ENCODE results near the gene LRP1. TPM values are rescaled to one million over a fixed set of nuclear protein-coding genes. Genes with fewer than 3 reads are reported as not detected.

LRP1 gene
- total RNA-seq, 1 donor from 2014 or later, result 0.95 TPM

DNA sequence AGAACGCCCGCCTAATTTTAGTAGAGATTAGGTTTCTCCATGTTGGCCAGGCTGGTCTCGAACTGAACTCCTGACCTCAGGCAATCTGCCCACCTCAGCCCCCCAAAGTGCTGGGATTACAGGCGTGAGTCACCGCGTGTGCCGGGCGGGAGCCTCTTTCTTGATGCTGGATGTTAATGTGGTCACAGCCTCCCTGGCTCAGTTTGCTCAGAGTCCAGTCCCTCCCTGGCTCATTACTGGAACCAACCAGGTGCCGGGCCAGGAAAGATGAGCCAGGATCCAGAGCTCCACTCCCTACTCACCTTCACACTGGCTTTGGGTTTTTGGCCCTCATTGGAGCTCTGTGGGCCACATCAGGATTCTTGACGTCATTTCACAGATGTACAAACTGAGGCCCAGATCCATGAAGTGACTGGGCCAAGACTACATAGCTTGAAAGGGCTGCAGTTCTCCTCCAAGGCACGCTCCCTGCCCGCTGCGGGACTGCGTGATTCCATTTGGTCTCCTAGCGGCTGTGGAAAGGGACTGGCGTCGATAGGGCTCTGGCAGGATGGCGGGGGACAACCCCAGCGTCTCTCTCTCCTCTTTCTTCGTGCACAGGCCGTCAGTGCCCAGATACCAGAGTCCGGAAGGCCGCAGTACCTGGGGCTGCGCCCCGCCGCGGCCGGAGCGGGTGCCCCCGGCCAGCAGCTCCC lies 96.1 kb downstream of the LRP1 start:
- POLR2A ChIA-PET, result interaction anchor here (0.9 to 10.6 kb wide), 3 partner anchors 9 to 499 kb away, joined by 3 to 268 read pairs (median 3); partner anchors contain the start of gene NACA
- Mint-ChIP-seq H3K4me1 (peaks cover 71% of the 10 kb centered on the region), H3K36me3 (ENCODE audit: low read depth) (peaks cover 2% of the 10 kb centered on the region), H3K4me3 (no peak overlapping the region), H3K27me3 (peaks cover 38% of the 10 kb centered on the region), H3K27ac (no peak overlapping the region), H3K9me3 (no peaks in the 10 kb centered on the region)
- intact Hi-C loops (cut with micrococcal nuclease), result loop anchor here (10.0 kb wide), 1 partner anchor 400 kb away; no protein-coding TSS in a partner anchor
- DNase-seq, result no peak
- TF ChIP-seq, protein P1, sequence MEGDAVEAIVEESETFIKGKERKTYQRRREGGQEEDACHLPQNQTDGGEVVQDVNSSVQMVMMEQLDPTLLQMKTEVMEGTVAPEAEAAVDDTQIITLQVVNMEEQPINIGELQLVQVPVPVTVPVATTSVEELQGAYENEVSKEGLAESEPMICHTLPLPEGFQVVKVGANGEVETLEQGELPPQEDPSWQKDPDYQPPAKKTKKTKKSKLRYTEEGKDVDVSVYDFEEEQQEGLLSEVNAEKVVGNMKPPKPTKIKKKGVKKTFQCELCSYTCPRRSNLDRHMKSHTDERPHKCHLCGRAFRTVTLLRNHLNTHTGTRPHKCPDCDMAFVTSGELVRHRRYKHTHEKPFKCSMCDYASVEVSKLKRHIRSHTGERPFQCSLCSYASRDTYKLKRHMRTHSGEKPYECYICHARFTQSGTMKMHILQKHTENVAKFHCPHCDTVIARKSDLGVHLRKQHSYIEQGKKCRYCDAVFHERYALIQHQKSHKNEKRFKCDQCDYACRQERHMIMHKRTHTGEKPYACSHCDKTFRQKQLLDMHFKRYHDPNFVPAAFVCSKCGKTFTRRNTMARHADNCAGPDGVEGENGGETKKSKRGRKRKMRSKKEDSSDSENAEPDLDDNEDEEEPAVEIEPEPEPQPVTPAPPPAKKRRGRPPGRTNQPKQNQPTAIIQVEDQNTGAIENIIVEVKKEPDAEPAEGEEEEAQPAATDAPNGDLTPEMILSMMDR (IDR thresholded peaks at IDR 0.05), result no peak
- CTCF ChIA-PET, result interaction anchor here (0.8 to 7.2 kb wide), 3 partner anchors 10 to 113 kb away, joined by 3 to 113 read pairs (median 14); partner anchors contain the start of gene STAT6
- no peak for ATAC-seq (ENCODE audit: low read depth)

DNA sequence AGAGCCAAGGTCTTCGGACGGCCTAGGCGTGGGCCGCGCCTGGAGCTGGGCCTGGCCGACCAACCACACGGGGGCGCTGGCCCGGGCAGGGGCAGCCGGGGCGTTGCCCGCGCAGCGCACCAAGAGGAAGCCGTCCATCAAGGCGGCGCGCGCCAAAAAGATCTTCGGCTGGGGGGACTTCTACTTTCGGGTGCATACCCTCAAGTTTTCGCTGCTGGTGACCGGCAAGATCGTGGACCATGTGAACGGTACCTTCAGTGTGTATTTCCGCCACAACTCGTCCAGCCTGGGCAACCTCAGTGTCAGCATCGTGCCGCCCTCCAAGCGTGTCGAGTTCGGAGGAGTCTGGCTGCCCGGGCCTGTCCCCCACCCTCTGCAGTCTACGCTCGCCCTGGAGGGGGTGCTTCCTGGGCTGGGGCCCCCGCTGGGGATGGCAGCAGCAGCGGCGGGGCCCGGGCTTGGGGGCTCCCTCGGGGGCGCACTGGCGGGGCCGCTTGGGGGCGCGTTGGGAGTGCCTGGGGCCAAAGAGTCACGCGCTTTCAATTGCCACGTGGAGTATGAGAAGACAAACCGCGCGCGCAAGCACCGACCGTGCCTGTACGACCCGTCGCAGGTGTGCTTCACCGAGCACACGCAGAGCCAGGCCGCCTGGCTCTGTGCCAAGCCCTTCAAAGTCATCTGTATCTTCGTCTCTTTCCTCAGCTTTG lies 96.8 kb downstream of the LRP1 start:
- intact Hi-C loops (cut with micrococcal nuclease), result loop anchor here (1.0 to 10.0 kb wide), 3 partner anchors 8 to 400 kb away; no protein-coding TSS in a partner anchor
- ATAC-seq (ENCODE audit: low read depth) (peak; percentile 43), DNase-seq (peak; percentile 64)
- peaks cover 73% of the 10 kb centered on the region for H3K4me1 Mint-ChIP-seq
- CTCF ChIA-PET, result interaction anchor here (0.8 to 20.9 kb wide), 4 partner anchors 9 to 114 kb away, joined by 3 to 390 read pairs (median 64); partner anchors contain the start of genes NXPH4 and STAT6
- H3K4me3 Mint-ChIP-seq, result peak overlapping the region; percentile 66
- H3K36me3 Mint-ChIP-seq (ENCODE audit: low read depth), result peaks cover 9% of the 10 kb centered on the region
- peaks cover 34% of the 10 kb centered on the region for H3K27me3 Mint-ChIP-seq
- H3K9me3 Mint-ChIP-seq, result no peaks in the 10 kb centered on the region
- TF ChIP-seq, protein P1 (IDR thresholded peaks at IDR 0.05), result no peak
- peak overlapping the region; percentile 68 for H3K27ac Mint-ChIP-seq
- POLR2A ChIA-PET, result interaction anchor here (0.9 to 10.6 kb wide), 4 partner anchors 9 to 500 kb away, joined by 3 to 268 read pairs (median 6); partner anchors contain the start of genes NACA and NXPH4

DNA sequence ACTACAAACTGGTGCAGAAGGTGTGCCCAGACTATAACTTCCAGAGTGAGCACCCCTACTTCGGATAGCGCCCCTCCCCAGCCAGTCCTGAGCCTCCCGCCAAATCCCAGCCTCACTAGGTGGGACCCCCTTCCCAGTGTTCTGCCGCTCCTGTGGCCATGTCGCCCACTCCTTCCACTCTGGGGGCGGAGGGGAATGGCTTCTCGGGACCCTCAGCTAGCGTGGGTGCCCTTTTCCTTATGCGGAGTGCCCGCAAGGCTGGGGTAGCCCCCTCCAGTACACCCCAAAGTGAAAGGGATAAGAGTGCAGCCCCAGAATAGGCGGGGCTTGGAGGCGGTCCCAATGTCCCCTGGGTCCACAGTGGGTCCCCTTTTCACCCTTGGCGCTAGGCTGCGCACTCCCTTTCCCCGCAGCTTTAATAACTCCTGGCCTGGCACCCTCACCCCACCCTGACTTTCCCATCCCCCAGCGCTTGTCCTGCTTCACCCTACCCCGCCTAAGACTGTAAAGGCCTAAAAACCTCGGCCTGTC lies 97.5 kb downstream of the LRP1 start:
- Mint-ChIP-seq H3K4me1 (peaks cover 76% of the 10 kb centered on the region), H3K27me3 (peaks cover 31% of the 10 kb centered on the region), H3K27ac (peak overlapping the region; percentile 68), H3K9me3 (no peaks in the 10 kb centered on the region), H3K36me3 (ENCODE audit: low read depth) (peaks cover 15% of the 10 kb centered on the region), H3K4me3 (peak overlapping the region; percentile 66)
- ChIA-PET POLR2A (interaction anchor here (0.7 to 10.6 kb wide), 3 partner anchors 10 to 1363 kb away, joined by 3 to 268 read pairs (median 10); partner anchors contain the start of gene NXPH4), CTCF (interaction anchor here (2.1 to 20.9 kb wide), 3 partner anchors 10 to 233 kb away, joined by 6 to 390 read pairs (median 113); partner anchors contain the start of genes GLI1 and NXPH4)
- DNase-seq, result no peak
- TF ChIP-seq, protein P1 (IDR thresholded peaks at IDR 0.05), result no peak
- intact Hi-C loops (cut with micrococcal nuclease), result loop anchor here (1.0 to 10.0 kb wide), 4 partner anchors 8 to 399 kb away; no protein-coding TSS in a partner anchor
- no peak for ATAC-seq (ENCODE audit: low read depth)

DNA sequence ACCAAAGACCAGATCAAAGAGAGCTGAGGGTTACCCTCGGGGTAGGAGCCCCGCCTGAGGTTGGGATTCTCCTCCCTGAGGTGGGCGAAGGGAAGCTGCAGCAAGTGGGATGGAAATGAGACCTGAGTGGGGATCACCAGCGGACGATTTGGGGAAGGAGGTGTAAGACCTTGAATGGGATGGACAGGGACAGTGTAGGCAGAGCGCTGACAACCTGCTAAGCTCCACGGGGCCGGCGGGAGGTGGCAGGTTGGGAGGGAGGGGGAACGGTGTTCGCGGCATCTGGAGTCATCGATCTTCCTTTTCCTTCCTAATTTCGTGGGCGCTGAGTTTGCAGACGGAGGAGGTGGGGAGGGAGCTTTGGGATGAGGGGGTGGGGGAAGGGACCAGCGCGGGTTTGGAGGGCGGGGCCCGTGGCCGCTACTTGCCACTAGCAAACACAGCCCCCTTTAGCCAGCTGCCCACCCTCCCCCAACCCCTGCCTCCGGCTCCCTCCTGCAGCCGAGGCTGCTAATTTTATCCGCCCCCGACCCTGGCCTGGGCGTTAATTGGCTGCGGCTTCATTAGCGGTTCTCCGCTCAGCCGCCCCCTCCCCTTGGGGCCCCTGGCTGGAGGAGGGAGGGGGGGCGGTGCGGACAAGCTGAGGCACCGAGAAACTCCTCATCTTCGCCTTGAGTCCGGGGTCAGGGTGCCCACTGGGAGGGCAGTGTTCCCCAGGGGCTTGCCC lies 98.5 kb downstream of the LRP1 start:
- CTCF ChIA-PET, result interaction anchor here (1.1 to 20.9 kb wide), 4 partner anchors 11 to 232 kb away, joined by 3 to 390 read pairs (median 60); partner anchors contain the start of genes GLI1 and NXPH4
- Mint-ChIP-seq H3K27ac (peak overlapping the region; percentile 15), H3K36me3 (ENCODE audit: low read depth) (peaks cover 24% of the 10 kb centered on the region), H3K4me3 (peak overlapping the region; percentile 73), H3K4me1 (peaks cover 77% of the 10 kb centered on the region), H3K9me3 (no peaks in the 10 kb centered on the region), H3K27me3 (peaks cover 21% of the 10 kb centered on the region)
- intact Hi-C loops (cut with micrococcal nuclease), result loop anchor here (1.0 to 10.0 kb wide), 2 partner anchors 8 to 398 kb away; no protein-coding TSS in a partner anchor
- ATAC-seq (ENCODE audit: low read depth), result no peak
- POLR2A ChIA-PET, result interaction anchor here (0.7 to 10.6 kb wide), 8 partner anchors 11 to 1364 kb away, joined by 3 to 268 read pairs (median 4); partner anchors contain the start of genes NXPH4 and STAT6
- TF ChIP-seq, protein P1 (IDR thresholded peaks at IDR 0.05), result no peak
- no peak for DNase-seq
